ENCODE data around the gene AZU1.
A peak's percentile ranks its signal among the peaks of the same experiment; 100 is the strongest.

DNA sequence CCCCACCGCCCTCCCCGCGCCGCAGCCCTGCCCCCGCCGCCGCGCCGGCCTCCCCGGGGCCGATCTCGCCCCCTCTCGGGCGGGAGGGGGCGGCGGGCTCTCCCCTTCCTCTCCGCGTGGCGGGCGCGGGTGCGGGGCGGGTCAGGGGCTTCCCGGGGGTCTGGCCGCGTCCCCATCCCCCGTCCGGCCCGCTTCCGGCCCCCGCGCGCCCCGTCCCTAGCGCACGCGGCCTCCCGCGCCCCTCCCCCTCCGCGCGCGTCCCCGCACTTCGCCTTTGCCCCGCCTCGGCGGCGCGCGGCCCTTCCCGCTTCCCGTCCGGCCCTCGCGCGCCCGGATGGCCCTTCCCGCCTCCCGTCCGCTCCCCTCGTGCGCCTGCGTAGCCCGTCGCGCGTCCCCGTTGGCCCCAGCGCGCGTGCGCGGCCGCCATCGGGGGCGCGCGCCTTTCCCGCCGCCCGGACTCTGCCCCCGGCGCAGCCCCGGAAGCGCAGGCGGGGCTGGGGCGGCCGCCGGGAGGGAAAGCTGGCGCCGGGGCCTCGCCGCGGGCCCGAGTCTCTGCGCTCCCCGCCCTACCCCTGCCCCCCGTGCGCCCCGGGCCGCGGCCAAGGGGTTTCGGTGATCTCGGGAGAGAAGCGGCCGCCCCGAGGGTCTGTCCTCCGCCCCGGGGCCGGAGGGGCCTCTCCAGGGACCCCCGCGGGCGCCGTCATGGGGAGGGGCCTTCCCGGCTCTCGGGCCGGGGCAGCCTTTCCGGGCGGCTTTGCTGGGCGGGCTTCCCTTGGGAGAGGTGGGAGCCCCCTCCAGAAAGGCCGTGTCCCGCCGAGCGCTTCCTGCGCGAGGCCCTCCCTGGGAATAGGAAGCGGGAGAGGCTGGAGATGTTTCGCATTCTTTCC lies 29.9 kb upstream of the AZU1 start:
- TF ChIP-seq, protein P1, sequence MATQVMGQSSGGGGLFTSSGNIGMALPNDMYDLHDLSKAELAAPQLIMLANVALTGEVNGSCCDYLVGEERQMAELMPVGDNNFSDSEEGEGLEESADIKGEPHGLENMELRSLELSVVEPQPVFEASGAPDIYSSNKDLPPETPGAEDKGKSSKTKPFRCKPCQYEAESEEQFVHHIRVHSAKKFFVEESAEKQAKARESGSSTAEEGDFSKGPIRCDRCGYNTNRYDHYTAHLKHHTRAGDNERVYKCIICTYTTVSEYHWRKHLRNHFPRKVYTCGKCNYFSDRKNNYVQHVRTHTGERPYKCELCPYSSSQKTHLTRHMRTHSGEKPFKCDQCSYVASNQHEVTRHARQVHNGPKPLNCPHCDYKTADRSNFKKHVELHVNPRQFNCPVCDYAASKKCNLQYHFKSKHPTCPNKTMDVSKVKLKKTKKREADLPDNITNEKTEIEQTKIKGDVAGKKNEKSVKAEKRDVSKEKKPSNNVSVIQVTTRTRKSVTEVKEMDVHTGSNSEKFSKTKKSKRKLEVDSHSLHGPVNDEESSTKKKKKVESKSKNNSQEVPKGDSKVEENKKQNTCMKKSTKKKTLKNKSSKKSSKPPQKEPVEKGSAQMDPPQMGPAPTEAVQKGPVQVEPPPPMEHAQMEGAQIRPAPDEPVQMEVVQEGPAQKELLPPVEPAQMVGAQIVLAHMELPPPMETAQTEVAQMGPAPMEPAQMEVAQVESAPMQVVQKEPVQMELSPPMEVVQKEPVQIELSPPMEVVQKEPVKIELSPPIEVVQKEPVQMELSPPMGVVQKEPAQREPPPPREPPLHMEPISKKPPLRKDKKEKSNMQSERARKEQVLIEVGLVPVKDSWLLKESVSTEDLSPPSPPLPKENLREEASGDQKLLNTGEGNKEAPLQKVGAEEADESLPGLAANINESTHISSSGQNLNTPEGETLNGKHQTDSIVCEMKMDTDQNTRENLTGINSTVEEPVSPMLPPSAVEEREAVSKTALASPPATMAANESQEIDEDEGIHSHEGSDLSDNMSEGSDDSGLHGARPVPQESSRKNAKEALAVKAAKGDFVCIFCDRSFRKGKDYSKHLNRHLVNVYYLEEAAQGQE (IDR thresholded peaks at IDR 0.05; ENCODE audit: insufficient read depth in 1 of 2, low read depth in 2 of 2, low read length in 2 of 2), result 0 out of 4 replicates have a peak, but pooled peaks of 1 of the 2 experiments have one; percentile 21
- no peak; the same call in 1 of the 2 replicates for TF ChIP-seq POLR2AphosphoS5 (IDR thresholded peaks at IDR 0.05; ENCODE audit: low read depth, low read length)
